B cell (primary cell): ENCODE data around the gene BCKDK.

Experiments
- EZH2 ChIP-seq: IDR thresholded peaks from 2 replicates; pipeline ENCODE4 v1.6.1; 2012; ENCODE audit warnings: borderline replicate concordance, low read depth, mild to moderate bottlenecking, moderate library complexity, low read length; ENCODE audit not compliant: insufficient read depth, poor library complexity, severe bottlenecking
- TF ChIP-seq, protein P1 (sequence below): fragments of 200-600 bp; IDR thresholded peaks from one replicate; pipeline ENCODE4 v1.8.0; 2022; ENCODE audit warnings: antibody characterized with exemption, mild to moderate bottlenecking

DNA sequence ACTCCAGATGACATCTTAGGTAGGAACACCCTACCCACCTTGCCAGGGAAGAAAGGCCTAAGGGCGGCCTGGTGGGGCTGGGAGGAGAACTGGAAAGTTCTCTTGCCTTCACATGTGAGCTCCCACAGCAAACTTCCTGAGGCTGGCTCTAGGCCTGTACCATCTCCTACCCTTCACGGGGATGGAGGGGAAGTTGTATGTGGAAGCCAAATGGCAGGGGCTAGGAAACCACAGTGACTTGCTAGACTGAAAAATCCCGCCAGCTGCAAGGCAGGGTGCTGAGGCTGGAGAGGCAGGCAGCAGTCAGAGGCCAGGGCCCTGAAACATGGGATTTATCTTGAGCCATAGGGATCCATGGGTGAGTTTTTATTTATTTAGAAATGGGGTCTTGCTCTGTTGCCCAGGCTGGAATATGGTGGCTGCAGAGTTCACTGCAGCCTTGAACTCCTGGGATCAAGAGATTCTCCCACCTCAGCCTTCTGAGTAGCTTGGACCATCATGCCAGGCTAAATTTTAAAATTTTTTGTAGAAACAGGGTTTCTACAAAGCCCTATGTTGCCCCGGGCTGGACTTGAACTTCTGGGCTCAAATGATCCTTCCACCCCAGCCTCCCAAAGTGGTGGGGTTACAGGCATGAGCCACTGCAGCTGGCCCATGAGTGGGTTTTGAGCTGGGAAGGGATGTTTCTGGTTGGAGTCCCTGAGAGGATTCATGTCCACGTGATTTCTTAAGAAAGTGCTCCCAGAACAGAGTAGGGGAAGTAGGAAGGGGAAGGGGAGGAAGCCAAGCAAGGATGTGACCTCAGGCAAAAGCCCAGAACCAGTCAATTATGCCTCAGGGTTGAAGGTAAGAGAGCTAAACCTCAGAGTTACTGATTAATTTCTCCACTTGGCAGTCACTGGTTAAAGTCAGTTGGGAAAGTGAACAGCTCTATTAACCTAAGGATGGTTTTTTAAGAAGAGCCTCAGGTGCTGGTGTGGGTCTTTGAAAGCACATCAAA lies 5.2 kb downstream of the BCKDK start:
- TF ChIP-seq, protein P1, sequence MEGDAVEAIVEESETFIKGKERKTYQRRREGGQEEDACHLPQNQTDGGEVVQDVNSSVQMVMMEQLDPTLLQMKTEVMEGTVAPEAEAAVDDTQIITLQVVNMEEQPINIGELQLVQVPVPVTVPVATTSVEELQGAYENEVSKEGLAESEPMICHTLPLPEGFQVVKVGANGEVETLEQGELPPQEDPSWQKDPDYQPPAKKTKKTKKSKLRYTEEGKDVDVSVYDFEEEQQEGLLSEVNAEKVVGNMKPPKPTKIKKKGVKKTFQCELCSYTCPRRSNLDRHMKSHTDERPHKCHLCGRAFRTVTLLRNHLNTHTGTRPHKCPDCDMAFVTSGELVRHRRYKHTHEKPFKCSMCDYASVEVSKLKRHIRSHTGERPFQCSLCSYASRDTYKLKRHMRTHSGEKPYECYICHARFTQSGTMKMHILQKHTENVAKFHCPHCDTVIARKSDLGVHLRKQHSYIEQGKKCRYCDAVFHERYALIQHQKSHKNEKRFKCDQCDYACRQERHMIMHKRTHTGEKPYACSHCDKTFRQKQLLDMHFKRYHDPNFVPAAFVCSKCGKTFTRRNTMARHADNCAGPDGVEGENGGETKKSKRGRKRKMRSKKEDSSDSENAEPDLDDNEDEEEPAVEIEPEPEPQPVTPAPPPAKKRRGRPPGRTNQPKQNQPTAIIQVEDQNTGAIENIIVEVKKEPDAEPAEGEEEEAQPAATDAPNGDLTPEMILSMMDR: no peak
- no peak for TF ChIP-seq EZH2
